CD4-positive, alpha-beta T cell treated with Interferon gamma for 1 hour (primary cell): Measurements from ENCODE around the gene RANGAP1.
A peak's percentile ranks its signal among the peaks of the same experiment; 100 is the strongest.

Experiments used
- DNase-seq: peaks from one replicate; pipeline ENCODE4 v3.0.0-alpha.2; 2020

RANGAP1 gene

DNA sequence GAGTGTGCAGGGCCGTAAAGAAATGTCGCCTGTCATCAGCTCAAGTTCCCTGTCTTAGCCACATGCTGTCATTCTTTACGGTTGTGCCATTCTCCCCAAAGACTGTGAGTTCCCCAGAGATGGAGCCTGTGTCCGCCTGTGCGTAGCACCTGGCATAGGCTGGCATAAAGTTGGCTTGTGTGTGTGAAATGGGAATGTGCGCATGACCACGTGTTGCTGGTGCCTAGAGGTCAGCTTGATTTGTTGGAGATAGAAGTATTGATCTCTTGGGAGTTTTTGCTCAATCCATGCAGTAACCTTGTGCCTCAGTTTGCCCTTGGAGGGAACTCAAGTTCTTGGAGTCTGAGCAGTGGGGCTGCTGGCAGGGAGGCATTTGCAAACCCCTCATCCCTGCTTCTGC, 54.6 kb downstream of the RANGAP1 start:
- DNase-seq = no peak

DNA sequence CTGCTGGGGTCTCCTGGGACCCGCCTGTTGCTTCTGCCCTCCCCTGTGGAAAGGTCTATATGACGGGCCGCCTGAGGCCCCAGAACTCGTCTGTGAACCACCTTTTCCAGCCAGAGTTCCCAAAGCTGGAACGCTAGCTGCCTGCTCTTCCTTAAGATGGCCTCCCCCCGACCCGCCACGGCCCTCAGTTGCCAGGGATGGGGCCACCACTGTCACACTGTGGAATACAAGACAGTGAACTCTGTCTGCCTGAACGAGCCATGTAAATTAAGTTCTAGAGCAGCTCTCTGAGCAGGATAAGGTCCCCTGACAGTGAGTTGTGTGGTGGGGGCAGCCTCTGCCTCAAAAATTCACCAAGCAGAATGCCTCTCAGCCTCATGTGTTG, 55.6 kb downstream of the RANGAP1 start:
- DNase-seq = no peak

DNA sequence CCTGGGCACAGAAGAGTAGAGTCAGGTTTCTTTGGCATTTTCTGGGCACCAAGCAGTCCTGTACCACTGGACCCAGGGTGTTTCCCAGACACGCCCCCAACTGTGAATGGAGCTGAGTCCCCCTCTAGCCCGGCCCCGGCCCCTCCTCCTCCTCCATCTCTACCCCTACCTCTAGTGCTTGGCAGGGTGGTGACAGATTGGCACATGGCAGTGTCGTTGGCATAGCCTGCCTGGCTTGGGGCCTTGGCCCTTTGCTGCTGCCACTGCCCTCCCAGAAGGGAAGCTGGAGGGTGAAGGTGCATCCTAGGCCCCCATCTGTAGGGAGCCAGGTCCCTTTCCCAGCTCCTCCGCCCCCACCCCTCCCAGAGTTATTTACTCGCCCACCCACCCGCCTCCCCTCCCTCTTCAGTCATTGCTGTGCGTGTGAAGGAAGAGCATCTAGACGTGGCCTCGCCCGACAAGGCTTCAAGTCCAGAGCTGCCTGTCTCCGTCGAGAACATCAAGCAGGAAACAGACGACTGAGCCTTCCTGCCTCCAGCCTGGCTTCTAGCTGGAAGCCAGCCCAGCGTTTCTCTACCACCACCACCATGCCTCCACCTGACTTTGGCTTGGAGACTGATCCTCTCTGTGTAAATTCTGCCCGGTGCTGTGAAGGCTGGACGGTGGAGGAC, 56.1 kb downstream of the RANGAP1 start:
- no peak for DNase-seq

DNA sequence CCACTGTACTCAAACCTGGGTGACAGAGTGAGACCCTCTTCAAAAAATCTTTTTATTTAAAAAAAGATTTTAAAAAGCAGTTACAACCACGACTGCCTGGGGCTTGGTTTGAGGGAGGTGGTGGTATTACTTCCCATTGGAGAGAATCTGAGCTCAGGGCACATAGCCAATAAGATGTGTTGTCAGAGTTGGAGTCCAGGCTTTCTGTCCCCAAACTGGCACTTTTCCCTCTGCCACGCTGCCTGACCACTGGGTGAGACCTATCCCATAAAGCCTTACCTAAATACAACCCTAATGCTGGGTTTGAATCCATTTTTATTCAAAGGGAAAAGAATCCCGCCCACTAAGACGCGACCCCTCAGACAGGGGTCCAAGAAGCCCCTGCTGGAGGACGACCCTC, 56.8 kb downstream of the RANGAP1 start:
- no peak for DNase-seq

DNA sequence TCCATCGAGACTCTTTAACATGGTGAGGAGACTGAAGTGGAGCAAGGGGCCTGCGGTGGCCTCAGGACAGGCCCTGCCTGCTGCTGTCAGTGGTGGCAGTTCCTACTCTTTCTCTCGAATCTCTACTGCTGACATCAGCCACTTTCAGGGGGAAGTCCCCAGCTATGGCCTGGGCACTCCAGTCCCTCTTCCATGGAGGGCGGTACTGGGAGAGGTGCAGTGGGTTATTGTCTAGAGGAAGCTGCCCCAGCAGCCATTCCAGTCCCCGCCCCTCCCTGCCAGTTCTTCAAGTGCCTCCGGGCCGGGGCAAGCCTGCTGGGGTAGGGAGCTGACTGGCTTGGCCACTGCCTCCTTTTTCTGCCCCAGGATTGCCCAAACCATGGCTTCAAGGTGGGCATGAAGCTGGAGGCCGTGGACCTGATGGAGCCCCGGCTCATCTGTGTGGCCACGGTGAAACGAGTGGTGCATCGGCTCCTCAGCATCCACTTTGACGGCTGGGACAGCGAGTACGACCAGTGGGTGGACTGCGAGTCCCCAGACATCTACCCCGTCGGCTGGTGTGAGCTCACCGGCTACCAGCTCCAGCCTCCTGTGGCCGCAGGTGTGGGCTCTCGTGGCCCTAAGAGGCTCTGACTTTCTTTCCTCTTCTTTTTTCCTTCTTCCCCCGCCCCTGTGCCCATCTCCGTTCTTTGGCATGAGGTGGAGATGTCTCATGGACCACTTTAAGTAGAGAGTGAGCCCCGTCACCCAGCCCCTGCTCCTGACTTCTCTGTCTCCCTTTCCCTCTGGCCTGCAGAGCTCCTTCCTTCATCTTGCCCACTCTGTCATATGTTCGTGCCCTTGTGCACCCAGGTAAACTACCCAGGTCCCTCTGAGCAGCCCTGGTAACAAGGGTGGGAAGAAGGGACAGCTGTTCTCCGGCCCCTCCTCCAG, 59.0 kb downstream of the RANGAP1 start:
- DNase-seq = no peak

DNA sequence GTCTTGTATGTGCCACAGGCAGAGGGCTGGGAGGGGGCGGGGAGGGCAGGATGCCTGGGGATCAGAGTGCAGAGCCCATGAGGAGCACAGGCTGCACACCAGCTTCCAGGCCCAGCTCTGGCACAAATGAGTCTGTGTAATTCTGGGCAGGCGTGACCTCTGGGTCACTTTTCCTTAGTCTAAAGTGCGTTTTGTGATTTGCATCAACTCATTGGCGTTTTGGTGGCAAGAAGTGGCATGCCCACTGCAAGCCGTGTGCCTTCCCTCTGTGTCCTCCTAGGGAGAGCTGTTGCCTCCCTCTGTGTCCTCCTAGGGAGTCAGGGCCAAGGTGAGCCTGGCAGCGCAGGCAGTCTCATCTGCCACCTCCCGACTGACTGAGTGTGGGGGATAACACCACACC, 62.5 kb downstream of the RANGAP1 start:
- DNase-seq = no peak

DNA sequence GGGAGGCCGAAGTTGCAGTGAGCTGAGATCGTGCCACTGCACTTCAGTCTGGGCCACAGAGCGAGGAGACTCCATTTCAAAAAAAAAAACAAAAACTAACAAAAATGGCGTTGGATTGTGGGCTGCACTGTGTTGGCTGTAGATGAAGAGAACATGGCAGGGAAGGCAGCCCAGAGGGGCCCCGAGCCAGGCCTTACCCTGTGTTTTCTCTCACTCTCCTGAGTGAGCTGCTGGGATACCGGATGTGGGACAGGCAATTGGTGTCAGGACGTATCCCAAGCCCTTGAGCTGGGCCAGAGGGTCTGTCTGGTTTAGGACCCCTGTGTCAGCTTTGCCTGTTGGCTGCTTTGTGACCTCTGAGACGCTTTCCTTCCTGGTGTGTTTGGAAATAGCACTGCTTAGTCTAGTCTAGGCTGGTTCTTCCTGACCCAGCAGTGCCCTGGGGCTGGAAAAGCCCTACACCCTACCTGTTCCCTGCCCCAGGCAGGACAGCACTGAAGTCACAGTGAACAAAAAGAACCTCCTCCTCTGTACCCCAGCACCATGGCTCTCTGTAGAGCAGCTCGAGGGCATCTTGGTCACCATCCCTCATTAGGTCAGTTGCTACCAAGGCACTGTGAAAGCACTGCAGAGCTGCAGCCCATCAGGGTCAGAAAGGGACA, 63.0 kb downstream of the RANGAP1 start:
- DNase-seq = no peak

DNA sequence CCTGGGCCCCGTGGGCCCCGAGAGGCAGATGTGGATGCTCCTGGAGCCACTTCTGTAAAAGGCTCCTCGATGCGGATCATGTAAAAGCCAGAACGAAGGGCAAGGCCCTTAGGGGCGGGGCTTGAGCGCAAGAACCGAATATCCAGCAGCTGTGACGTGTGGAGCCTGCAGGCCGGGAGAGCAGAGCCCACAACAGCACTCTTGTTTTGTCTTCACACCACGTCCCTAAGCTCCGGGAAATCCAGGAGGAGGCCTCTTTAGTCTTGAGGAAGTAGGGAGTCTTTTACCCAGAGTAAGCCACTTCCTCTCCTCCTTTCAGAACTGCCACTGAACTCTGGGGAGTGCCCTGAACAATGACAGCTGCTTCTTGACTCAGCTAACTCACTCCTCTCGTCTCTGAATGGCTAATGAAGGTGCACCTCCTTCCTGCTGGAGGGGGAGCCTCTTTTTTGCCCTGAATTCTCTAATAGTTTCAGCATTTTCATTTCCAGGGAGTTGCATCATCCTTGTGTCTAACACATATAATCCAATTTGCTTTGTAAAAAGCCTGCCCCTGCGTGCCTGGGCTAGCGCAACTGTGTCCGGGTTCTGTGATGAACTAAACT, 68.3 kb downstream of the RANGAP1 start:
- peak; percentile 44 for DNase-seq

DNA sequence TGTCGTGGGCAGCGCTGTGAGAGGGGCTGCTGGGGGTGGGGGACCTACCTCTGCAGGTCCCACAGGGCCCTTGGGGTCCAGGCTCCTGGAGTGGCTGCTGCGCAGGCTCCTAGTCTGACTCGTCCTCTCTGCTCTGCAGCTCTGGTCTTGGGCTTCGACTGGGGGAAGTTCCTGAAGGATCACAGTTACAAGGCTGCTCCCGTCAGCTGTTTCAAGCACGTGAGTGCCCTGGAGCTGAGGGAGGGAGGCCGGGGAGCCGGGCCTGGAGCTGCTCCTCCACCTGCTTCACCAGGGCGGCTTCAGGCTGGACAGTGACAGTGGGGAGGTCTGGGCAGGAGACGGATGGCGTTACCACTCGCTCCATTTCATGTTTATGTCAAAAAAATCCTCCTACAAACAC, 69.0 kb downstream of the RANGAP1 start:
- no peak for DNase-seq

DNA sequence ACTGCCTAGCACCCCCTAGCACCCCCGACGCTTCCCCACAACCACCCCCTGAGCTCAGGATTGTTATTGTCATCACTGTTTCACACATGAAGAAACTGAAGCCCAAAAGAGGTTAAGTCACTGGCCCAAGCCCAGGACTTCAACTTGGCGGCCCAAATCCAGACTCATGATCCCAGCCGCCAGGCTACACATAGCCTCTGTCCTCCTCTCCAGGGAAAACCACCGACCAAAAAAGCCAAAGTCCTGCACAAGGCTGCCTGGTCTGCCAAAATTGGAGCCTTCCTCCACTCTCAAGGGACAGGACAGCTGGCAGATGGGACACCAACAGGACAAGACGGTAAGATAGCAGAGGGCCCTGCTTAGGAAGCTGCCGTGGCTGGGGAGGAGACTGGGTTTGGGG, 70.1 kb downstream of the RANGAP1 start:
- DNase-seq = no peak

DNA sequence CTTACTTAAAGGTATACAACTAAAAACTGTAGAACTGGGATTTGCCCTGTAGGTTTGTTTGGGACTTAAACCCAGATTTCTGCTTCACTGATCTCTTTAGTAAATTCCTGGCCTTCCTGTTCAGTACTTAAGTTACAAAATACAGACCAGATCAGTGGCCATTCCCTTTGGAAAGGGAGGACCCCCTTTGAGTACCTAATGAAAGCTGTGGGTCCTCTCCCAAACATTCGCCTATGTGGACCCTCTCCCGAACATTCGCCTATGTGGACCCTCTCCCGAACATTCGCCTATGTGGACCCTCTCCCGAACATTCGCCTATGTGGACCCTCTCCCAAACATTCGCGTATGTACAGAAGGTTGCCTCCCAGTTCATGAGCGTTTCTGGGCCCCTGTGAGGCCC, 70.6 kb downstream of the RANGAP1 start:
- no peak for DNase-seq

DNA sequence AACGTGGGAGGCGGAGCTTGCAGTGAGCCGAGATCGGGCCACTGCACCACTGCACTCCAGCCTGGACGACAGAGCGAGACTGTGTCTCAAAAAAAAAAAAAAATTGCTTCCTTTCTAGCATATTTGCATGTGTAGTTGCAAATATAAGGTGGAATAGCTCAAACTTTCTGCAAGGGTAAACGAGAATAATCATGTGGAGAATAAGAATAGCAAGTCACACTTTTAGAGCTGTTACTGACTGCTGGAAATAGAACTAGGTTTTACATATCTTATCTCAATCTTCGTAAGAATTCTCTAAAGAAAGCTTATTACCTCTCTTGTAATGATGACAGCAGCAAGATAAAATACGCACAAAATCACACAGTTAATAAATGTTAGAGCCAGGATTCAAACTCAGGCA, 79.3 kb downstream of the RANGAP1 start:
- DNase-seq = no peak

DNA sequence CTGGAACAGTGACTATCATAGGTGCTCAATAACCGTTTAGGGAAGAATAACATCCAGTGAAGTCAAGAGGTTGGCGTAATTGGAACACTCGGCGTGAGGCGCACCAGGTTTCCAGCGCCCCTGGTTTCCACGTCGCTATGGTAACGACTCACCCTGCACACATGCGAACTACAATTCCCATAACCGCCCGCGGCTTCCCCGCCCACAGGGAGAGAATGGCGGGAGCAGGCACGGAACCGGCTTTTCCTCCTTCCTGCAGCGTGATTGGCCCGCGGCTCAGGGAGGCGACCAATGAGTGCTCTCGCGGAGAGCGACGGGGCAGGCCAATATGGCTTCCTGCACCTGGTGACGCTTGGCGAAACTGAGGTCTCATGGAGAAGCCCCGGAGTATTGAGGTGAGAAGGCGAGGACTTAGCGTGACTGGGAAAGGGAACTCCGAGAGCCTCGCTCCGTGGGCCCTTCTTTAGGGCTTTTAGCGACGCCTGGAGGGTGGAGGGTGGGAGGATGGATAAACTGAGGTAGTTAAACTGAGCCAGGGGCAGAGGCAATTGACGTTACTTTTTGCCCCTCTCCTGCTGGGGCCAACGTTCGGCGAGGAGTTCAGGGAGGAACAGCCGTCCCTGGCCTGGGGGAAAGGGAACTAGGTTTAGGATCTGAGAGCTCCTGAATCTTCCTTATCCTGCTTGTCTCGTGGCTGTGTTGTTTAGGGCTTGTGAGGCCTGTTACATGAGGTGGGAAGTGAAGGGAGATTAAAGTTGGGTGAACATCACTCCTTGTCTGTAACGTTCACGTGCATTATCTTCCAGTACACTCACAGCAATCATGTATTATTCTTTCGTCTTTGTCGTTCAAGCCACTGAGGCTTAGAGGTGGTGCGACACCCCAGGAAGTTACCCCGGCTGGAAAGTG, 80.7 kb downstream of the RANGAP1 start, which contains the start of gene L3MBTL2:
Gene L3MBTL2 (plus strand): TSS at position 321 of the 909 bp plus-strand sequence. CDS start 51 bp downstream, at position 372.
- peak; percentile 97 for DNase-seq

DNA sequence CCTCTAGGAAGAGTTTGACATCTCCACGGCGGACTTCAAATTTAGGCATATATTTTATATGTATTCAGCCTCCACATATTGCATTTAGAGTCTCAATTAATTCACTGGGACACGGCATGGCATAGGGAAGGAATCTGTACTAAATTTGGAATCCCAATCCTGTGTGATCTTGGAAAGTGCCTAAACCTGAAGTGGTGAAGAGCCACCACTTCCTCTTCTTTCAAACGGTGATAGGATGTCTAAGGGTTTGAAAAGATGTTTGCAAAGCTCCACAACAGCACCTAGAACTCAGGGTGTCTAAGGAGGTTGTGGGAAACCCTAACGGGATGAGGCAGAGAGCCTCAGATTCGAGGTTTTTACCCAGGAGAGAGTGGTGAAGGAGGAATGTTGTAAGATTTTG, 81.9 kb downstream of the RANGAP1 start:
- no peak for DNase-seq

DNA sequence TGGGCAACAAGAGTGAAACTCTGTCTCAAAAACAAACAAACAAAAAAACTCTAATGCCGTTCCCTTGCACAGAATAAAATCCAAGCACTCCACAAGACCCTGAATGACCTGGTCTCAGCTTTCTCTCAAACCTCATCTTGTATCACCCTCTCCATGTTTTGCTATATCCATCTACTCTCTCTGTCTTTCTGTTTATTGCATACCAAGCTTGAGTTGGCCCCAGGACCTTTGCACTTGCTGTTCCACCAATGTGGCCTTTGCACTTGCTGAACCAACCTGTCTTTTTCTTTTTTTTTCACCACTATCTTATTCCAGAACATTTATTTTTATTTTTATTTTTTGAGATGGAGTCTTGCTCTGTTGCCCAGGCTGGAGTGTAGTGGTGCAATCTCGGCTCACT, 82.9 kb downstream of the RANGAP1 start:
- DNase-seq = no peak

DNA sequence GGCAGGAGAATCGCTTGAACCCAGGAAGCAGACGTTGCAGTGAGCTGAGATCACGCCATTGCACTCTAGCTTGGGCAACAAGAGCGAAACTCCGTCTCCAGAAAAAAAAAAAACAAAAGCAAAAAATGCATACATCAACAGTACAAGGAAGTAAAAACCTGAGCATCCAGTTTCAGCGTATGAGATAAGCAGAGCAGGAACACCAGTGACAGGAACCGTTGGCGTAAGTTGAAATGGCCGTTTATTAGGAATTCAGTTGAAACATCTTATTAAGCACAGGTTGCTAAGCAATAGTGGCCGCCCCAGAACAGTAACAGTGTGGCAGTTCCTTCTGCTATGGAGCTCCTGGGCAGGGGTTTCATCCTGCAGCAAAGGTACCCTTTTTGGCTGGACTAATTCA, 84.8 kb downstream of the RANGAP1 start:
- DNase-seq = no peak

DNA sequence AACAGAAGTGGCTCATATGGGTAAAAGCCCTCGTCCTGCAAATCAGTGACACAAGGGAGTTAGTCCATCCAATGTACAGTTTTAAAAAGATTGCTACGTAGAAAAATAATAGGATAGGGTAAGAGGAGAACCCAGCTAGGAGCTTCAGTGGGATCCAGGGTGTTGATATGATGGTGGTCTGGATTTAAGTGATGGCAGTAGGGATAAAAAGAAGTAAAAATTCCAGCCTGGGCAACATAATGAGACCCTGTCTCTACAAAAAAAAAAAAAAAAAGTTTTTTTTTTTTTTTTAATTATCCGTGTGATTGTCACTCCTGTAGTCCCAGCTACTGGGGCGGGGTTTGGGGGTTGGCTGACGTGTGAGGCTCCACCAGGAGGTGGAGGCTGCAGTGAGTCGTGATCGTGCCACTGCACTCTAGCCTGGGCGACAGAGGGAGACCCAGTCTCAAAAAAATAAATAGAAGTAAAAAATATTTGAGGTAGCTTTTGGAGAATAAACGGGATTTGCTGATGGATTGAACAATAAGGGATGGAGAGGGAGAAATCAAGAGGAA, 87.9 kb downstream of the RANGAP1 start:
- DNase-seq = peak; percentile 32

DNA sequence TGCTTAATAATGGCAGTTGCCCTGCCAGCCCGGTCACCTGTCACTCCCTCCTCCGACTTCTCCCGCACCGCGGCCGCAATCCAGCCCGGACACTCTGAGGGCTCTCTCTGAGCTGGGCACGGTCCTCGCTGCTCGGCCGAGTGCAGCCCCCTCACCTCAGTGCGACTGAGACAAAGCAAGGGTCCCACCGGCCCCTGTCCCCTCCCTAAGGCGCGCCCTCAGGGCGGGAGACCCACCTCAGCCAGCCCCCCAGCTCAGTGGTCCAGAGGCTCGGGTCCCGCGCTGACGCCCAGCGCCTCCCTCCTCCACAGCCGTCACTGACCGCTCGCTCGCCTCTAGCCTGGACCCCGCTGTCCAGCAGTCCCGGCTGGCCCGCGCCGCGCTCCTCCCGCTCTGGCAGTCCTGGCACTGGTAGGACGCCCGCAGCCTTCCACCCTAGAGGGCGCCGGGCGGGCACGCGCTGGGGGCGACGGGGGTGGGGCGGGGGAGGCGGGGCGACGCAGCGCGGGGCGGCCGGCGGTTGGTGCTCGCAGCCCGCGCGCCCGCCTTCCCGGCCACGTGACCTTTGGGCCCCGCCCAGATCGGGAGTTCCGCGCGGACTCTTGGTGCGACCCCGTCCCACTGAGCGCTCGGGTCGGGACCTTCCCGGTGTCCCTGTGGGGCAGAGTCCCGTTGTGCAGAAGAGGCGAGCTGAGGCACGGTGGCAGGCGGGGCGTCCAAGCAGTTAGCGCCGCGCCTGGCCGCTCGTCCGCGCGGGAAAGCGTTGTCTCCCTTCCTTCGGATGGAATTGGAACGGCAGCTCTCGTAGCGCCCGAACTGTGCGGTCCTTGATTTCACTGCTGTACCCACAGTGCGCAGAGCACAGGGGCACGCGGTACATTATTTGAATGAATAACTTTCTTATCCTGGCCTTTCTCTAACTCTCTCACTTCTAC, 88.7 kb downstream of the RANGAP1 start:
- DNase-seq = peak; percentile 74
